Glomerular endothelial cell (primary cell): ENCODE data around the gene RASEF. TPM values are rescaled to one million over a fixed set of nuclear protein-coding genes. Genes with fewer than 3 reads are reported as not detected.
"Not testable (repeated sequence)": the region's sequence is repeated elsewhere in the genome, so short reads cannot be mapped to it uniquely, and the experiment has no call there.

Experiments
- DNase-seq: peaks from one replicate; pipeline ENCODE4 v3.0.0-alpha.2; 2011; ENCODE audit warnings: low read depth, low spot score; ENCODE audit errors: extremely low read depth
- total RNA-seq: library from RNA; depleted of rRNA; stranded (reverse); fragments of >200 nt; gene quantifications from 2 replicates; pipeline ENCODE4 v1.2.3, GENCODE V29; 2015

The RASEF gene
- 0.06 and 0.48 TPM in 2 replicates for total RNA-seq

DNA sequence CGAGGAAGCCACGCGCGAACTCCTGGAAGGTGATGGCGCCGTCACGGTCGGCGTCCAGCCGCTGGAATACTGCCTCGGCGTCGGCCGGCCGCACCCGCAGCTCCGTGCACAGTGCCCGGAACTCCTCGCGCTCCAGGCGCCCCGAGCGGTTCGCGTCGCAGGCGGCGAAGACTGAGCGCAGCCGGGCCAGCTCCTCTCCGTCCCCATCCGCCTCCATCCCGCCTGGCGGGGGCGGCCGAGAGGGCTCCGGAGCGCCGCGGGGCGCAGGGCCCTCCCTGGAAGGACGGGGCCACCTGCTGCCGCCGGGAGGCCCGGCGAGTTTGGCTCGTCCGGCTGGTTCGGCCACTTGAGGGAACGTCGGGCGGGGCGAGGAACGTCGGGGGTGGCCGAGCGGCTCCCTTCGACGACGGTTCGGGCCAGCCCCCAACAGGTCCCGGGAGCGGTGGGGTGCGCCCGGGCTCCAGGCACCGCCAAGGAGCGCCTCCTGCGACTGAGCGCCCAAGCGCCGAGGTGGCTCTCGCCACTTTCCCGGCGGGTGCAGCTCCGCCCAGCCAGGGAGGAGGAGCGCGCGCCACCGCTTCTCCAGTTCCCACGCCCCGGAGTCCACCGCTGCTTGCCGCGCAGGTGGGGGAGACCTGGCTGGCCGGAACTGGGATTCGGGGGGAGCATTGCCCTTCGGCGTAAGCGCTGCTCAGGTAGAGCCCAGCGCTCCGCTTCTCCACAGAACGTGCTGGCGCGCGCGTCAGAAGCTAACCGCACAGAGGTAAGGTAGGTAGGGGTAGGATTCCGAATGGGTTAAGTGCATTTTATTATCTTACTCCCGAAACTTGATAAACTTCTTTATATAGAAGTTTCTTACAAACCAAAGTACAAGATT, at the start of gene RASEF:
TSS of gene RASEF (minus strand) at position 492 of the 877 bp plus-strand sequence. CDS start at position 217, 275 bp downstream.
- DNase-seq: no peak

- DNase-seq: no peak
These were observed 48.2 kb upstream of the RASEF start for GRCh38 chr9:83111169-83111568.

DNA sequence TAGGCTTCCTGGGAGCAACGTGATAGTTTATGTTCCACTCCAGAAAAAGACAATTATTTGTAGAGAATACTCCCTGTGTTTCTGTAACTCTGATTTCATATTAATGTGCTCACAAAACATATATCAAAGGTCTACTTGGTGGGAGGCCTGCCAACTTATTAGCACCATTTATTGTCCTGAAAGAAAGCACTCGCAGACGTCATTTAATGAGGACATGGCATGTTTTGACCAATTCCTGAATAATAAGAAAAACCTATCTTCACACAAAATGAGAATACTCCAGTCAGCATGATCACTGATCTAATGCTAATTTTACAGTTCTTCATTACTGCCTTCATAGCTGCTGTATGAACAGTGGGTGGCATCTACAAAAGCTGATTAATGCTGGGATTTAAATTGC, 46.4 kb upstream of the RASEF start:
- no peak for DNase-seq

DNA sequence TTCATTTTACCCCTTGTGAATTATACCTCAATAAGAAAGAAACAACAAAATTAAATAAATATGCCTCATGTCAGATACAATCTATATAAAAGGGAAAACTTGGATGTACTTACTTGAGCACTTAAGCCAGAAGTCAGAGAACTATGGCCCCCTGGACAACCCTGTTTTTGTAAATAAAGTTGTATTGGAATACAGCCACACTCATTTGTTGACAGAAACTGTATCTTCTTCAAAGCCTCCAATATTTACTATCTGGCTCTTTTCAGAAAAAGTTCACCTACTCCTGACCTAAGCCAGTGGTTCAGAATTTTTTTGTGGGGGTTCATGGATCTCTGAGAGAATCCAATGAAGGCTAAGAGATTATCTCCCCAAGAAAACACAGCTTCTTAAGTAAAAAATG, 45.3 kb upstream of the RASEF start:
- no peak for DNase-seq

DNA sequence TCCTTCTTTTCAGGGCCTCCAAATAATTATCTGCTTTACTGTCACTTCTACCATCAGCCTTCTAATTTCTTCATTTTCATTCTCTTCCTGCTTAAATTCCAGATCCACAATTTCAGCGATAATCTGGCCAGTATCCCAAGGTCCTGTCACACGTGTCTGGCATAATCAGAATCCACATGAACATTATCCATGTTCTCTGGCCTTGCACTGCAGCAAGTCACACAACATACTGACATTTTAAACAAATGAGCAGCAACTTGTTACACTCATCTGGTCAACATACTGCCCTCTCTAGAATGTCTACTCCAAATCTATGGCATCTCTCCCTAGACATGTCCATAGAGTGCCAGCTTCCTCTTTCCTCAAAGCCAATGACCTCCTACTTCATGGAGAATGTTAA, 43.8 kb upstream of the RASEF start:
- no peak for DNase-seq

DNA sequence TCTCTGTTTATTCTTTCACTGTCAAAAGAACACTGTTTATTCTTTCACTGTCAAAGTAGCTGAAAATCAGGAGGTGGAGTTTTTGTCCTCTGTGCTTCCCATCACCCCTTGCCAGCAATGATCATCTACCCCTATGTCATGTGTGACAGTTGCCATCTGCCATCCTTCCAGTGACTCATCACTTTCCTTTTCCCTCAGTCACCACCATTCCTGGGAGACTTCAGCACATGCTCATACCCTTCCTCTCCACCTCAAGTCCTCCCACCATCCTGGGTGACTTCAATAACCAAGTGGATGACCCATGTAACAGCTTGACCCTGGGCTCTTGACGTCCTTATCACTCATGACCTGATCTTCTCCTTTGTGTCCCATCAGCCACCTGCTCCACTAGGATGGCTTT, 43.3 kb upstream of the RASEF start:
- no peak for DNase-seq

DNA sequence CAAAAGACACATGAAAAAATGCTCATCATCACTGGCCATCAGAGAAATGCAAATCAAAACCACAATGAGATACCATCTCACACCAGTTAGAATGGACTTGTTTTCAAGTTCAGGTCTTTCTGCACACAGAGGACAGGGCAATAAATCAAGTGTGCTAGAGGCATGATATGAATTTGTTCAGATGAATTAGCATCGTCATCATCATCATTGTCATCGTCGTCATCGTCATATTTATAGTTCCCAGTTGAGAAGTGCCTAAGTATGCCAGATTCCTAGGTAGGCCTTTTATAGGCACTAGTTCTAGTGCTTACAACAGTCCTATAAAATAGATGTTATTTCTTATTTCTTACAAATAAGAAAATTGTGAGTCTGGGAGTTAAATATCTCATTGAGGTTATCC, 34.7 kb upstream of the RASEF start:
- DNase-seq: no peak

DNA sequence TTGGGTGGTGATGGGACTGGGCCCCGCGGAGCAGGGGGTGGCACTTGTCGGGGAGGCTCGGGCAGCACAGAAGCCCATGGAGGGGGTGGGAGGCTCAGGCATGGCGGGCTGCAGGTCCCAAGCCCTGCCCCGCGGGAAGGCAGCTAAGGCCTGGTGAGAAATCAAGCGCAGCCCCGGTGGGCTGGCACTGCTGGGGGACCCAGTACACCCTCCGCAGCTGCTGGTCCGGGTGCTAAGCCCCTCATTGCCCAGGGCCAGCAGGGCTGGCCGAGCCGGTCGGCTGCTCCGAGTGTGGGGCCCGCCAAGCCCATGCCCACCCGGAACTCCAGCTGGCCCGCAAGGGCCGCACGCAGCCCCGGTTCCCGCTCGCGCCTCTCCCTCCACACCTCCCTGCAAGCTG, 30.4 kb upstream of the RASEF start:
- not testable (repeated sequence) for DNase-seq

DNA sequence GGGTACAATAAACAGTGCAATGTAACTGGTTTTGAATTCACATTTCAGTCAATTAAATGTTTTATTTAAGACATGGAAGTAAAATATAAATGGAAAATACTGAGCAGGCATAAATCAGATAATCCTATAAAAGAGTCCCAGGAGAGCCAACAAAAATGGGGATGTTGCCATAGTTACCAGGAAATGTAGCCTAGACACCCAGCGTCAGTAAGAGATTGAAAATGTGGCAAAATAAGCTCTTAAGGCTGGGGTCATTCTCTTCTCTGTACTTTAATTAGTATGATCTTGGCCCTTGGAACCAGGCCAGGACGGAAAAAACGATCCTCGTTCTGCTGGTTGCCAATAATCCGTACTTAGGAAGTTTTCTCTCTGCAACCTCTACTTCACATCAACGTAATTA, 18.9 kb upstream of the RASEF start:
- DNase-seq: no peak

DNA sequence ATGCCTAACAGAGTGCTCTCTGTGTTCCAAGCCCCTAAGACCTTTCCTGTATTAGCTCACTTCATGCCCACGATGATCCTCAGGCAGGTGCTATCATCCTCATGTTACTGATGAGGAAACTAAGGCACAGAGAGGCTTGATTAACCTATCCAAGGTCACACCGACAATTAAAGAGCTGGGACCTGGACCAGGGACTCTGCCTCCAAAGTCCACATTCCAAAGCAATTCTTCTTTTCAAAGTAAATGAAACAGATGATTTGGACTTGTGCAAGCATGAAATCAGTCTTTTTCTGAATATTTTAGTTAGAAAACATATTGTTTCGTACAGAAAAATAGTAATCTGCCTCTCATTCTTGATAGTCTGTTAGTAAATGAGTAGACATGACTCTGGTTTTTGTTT, 18.1 kb upstream of the RASEF start:
- no peak for DNase-seq

DNA sequence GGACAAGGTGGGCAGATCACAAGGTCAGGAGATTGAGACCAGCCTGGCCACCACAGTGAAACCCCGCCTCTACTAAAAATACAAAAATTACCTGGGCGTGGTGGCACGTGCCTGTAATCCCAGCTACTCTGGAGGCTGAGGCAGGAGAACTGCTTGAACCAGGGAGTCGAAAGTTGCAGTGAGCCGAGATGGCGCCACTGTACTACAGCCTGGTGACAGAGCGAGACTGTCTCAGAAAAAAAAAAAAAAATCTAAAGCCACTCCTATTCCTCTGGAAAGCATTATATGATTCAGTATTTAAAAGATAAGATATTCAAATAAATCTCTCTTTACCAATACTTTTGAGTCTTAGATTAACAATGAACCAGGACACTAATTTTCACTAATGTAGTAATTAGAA, 13.0 kb upstream of the RASEF start:
- DNase-seq: not testable (repeated sequence)

- DNase-seq: not testable (repeated sequence)
These were observed 9.6 kb upstream of the RASEF start for GRCh38 chr9:83072498-83072897.

DNA sequence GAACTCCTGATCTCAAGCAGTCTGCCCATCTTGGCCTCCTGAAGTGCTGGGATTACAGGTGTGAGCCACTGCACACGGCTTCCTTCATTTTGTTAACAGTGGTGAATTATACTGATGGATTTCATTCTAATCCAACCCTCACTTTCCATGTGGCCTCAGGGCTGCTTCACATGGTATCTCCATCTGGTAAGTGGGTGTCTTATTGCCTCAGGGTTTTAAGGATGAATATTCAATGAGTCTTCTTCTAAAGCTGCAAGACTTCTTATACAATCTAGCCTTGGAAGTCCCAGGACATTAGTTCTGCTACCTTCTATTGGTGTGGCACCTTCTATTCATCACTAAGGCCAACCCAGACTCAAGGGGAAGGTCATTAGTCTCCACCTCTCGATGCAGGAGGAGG, 8.7 kb upstream of the RASEF start:
- no peak for DNase-seq

DNA sequence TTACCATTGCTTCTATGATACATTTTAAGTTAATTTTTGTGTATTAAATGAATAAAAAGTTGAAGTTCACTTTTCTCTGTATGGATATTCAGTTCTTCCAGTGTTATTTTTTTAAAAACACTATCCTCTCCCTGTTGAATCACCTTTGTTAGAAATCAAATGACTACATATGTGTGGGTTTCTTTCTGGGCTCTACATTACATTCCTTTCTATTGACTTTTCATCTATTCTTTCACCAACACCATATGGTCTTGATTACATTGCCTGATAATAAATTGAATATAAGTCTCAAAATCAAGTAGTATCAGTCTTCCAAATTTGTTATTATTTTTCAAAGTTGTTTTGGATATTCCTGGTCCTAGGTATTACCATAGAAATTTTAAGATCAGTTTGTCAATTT, 7.3 kb upstream of the RASEF start:
- no peak for DNase-seq

GRCh38 chr9:83069651-83070050, 6.7 kb upstream of the RASEF start:
- DNase-seq: no peak

DNA sequence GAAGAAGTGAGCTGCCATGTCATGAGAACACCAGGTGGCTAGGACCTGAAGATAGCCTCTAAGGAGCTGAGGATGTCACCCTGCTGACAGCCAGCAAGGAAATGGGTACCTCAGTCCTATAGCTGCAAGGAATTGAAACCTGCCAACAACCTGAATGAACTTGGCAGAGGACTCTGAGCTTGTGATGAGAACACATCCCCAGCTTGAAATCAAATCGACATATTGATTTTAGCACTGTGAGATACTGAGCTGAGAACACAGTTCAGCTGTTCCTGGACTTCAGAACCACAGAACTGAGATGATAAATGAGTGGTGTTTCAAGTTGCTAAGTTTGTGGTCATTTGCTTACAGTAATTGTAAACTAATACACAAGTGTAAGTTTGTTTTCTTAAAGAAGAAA, 5.5 kb upstream of the RASEF start:
- no peak for DNase-seq

- DNase-seq: no peak
These were observed 4.6 kb upstream of the RASEF start for GRCh38 chr9:83067579-83067978.

DNA sequence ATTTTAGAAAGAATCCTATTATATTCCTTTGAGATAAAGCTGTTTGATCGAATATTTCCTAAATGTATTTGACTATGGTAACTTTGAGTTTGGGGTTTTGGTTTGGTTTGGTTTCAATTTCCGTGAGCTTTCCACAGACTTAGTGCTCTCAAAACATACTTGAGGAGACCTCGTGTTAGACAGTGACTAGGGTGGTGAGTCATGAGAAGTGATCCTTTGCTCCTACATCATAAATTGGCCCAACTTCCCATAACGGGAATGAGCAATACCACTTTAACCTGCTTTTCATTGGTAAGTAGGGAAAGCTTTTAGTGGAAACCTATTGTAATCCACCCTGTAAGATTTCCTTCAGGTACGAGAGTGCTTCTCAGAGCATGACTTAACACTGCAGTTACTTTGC, 3.8 kb upstream of the RASEF start:
- DNase-seq: no peak

- DNase-seq: no peak
These were observed 2.3 kb upstream of the RASEF start for GRCh38 chr9:83065233-83065632.

DNA sequence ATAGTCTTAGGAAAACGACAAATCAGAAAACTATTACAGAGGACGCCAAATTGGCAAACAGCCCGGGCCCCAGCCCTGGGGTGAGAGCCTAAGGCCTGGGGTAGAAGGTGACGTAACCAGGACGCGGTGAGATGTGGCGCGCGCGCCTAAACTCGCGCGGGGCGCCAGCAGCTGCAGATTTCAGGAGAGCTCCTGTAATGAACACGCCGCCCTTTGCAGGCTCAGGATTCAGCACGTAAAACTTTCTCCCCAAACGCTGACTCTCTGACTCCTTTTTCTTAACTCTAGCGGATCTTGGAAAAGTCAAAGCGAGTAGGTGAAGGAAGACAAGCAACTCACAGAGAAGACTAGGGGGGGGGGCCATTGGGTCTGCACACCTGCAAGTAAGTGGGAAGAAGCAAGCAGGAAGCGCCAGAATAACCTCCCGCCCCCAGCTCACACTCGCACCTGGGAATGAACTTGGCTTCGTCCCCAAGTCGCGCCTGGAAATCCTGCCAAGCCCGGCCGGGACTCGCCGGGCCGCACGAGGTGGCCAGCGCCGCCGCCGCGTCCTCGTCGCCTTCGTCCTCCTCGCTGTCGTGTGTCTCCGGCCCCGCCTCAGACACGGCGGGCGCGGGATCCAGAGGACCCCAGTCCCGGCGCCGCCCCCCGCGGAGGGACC, 822 bp downstream of the RASEF start:
- no peak for DNase-seq

GRCh38 chr9:83061036-83061435, 1.9 kb downstream of the RASEF start:
- DNase-seq: no peak

DNA sequence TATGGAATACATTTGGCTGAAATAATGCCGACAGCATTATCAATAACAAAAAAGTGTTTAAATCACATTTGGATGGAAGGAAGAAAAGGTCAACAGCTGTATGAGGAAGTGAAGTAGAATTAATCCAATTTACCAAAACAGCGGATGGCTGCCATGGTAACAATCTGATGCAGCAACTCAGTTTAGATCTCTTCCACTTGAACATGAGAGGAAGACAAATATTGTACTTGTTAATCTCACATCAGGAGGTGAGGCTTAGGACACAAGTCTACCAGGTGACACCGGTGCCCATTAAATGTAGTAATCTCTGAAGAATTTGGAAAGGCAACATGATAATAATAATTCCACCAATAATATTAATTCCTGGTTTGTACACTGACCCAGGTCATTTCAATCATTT, 2.4 kb downstream of the RASEF start:
- no peak for DNase-seq
